ENCODE measurements around the gene LOXL3.
"Not testable (repeated sequence)": the region's sequence is repeated elsewhere in the genome, so short reads cannot be mapped to it uniquely, and the experiment has no call there.

DNA sequence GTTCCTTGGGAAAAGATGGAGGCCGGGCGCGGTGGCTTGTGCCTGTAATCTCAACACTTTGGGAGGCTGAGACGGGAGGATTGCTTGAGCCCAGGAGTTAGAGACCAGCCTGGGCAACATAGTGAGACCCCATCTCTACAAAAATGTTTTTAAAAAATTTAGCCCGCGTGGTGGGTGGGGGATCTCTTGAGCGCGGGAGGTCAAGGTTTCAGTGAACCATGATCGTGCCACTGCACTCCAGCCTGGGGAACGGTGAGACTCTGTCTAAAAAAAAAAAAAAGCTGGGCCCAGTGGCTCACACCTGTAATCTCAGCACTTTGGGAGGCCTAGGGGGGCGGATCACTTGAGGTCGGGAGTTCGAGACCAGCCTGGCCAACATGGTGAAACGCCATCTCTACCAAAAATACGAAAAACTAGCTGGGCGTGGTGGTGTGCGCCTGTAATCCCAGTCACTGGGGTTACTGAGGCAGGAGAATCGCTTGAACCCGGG is 70.0 kb downstream of the LOXL3 start:
- TF ChIP-seq, protein P1, sequence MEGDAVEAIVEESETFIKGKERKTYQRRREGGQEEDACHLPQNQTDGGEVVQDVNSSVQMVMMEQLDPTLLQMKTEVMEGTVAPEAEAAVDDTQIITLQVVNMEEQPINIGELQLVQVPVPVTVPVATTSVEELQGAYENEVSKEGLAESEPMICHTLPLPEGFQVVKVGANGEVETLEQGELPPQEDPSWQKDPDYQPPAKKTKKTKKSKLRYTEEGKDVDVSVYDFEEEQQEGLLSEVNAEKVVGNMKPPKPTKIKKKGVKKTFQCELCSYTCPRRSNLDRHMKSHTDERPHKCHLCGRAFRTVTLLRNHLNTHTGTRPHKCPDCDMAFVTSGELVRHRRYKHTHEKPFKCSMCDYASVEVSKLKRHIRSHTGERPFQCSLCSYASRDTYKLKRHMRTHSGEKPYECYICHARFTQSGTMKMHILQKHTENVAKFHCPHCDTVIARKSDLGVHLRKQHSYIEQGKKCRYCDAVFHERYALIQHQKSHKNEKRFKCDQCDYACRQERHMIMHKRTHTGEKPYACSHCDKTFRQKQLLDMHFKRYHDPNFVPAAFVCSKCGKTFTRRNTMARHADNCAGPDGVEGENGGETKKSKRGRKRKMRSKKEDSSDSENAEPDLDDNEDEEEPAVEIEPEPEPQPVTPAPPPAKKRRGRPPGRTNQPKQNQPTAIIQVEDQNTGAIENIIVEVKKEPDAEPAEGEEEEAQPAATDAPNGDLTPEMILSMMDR (IDR thresholded peaks at IDR 0.05): not testable (repeated sequence)
- not testable (repeated sequence) for TF ChIP-seq POLR2A (IDR thresholded peaks at IDR 0.05)
